ENCODE measurements around the gene PDIA4.

PDIA4 gene

GRCh38 chr7:149028346-149029109 lies at the start of gene PDIA4:
Gene PDIA4, minus strand, starts transcription at chr7:149028505. Its CDS starts 97 bp downstream, at chr7:149028408.
- DNase-seq (ENCODE audit: low read depth) = peak; percentile 99
- TF ChIP-seq, protein P1, sequence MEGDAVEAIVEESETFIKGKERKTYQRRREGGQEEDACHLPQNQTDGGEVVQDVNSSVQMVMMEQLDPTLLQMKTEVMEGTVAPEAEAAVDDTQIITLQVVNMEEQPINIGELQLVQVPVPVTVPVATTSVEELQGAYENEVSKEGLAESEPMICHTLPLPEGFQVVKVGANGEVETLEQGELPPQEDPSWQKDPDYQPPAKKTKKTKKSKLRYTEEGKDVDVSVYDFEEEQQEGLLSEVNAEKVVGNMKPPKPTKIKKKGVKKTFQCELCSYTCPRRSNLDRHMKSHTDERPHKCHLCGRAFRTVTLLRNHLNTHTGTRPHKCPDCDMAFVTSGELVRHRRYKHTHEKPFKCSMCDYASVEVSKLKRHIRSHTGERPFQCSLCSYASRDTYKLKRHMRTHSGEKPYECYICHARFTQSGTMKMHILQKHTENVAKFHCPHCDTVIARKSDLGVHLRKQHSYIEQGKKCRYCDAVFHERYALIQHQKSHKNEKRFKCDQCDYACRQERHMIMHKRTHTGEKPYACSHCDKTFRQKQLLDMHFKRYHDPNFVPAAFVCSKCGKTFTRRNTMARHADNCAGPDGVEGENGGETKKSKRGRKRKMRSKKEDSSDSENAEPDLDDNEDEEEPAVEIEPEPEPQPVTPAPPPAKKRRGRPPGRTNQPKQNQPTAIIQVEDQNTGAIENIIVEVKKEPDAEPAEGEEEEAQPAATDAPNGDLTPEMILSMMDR (IDR thresholded peaks at IDR 0.05; ENCODE audit: low read length, missing control alignments) = no peak
- peak within 1 kb of the TSS; percentile 85 for H3K4me3 ChIP-seq (replicated peaks; ENCODE audit: low read depth, low read length)

DNA sequence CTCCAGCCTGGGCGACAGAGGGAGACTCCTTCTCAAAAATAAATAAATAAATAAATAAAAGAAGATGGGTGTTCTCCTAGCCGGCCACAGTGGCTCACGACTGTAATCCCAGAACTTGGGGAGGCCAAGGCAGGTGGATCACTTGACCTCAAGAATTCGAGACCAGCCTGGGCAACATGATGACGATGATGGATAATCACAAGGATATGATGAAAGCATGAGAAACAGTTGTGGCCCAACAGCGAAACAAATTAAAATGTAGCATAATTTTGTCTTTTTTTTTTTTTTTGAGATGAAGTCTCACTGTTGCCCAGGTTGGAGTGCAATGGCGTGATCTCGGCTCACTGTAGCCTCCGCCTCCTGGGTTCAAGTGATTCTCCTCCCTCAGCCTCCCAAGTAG lies 49.3 kb upstream of the PDIA4 start:
- DNase-seq (ENCODE audit: low read depth) = no peak
- TF ChIP-seq, protein P1 (IDR thresholded peaks at IDR 0.05; ENCODE audit: low read length, missing control alignments) = no peak
- no peak overlapping the region for H3K4me3 ChIP-seq (replicated peaks; ENCODE audit: low read depth, low read length)

GRCh38 chr7:149075286-149075685 lies 47.0 kb upstream of the PDIA4 start:
- TF ChIP-seq, protein P1 (IDR thresholded peaks at IDR 0.05; ENCODE audit: low read length, missing control alignments) = no peak
- no peak for DNase-seq (ENCODE audit: low read depth)
- H3K4me3 ChIP-seq (replicated peaks; ENCODE audit: low read depth, low read length) = no peak overlapping the region

- TF ChIP-seq, protein P1 (IDR thresholded peaks at IDR 0.05; ENCODE audit: low read length, missing control alignments) = no peak
- no peak for DNase-seq (ENCODE audit: low read depth)
- no peak overlapping the region for H3K4me3 ChIP-seq (replicated peaks; ENCODE audit: low read depth, low read length)
Observed at GRCh38 chr7:149074116-149074885, 46.0 kb upstream of the PDIA4 start.

DNA sequence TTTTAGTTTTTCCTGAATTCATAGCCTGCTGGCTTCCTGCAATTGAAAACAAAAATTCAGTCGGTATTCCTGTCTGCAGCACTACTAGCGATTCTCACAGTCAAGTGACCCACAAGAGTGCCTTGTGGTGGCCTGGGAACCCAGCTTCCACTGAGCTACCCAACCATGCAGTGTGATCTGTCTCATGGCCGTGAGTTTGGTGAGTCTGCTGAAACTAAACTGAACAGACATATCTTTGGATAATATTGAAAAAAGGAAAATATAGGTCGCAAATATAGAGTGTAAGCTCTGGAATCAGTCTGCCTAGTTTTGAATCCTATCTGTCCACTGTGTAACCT lies 44.1 kb upstream of the PDIA4 start:
- TF ChIP-seq, protein P1 (IDR thresholded peaks at IDR 0.05; ENCODE audit: low read length, missing control alignments) = no peak
- H3K4me3 ChIP-seq (replicated peaks; ENCODE audit: low read depth, low read length) = no peak overlapping the region
- no peak for DNase-seq (ENCODE audit: low read depth)

DNA sequence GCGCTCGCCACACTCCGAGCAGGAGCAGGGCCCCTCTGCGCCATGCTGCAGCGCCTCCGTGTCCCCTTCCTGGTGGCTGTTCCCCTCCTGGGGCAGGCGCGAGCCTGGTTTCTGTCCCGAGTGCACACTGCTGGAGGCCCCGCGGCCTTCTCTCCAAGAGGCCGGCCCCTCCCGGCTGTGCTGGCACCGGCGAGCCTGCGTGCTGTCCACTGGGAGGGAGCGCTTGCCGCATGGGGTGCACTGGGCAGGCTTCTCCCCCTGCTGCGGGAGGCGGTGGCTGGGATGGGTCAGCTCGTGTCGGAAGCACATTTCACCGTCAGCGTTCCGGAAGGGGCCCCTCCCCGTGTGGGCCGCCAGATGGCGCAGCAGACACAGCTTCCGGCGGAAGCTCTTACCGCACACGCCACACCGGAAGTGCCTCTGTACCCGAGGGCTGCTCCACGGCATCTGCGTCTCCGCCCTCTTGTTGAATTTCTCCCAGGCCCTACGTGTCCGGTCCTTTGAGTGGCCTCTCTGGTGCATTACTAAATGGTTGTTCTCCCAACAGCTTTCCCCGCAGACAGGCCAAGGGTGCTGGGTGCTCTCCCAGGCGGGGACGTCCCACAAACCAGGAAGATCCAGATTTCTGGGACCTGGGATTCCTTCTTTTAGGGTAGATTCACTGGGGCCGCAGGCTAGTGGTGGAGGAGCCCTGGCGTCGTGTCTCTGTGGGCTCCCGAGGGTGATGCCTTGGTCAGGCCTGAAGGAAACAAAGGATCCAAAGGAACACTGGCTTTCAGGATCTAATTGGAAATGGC lies 43.5 kb upstream of the PDIA4 start:
- TF ChIP-seq, protein P1 (IDR thresholded peaks at IDR 0.05; ENCODE audit: low read length, missing control alignments) = no peak
- H3K4me3 ChIP-seq (replicated peaks; ENCODE audit: low read depth, low read length) = no peak overlapping the region
- DNase-seq (ENCODE audit: low read depth) = no peak

Measured in fibroblast of pulmonary artery (primary cell).